ENCODE data around the gene CTNNA3. TPM values are rescaled to one million over a fixed set of nuclear protein-coding genes. Genes with fewer than 3 reads are reported as not detected.

The CTNNA3 gene
- total and polyA plus RNA-seq, 2 donors (not counting 3 experiments of a cell fraction or from before 2014, with no cell fraction given) = not detected

GRCh38 chr10:66942407-66942806, 753.6 kb downstream of the CTNNA3 start:
- BruUV-seq (replicated peaks) = no TSS peak
- TF ChIP-seq EZH2 (IDR thresholded peaks at IDR 0.05; ENCODE audit: borderline replicate concordance, low read depth, low read length, severe bottlenecking) = no peak
- TF ChIP-seq GATA2 (IDR thresholded peaks at IDR 0.05; ENCODE audit: insufficient read depth, insufficient read length, low read depth, low read length) = no peak
- no peak for TF ChIP-seq JUN (IDR thresholded peaks at IDR 0.05; ENCODE audit: borderline replicate concordance, insufficient read depth, insufficient read length, low read depth)
- TF ChIP-seq MYC (IDR thresholded peaks at IDR 0.05; ENCODE audit: low read depth, low read length) = no peak
- TF ChIP-seq POLR2AphosphoS5 (IDR thresholded peaks at IDR 0.05; ENCODE audit: insufficient read depth, low read depth, low read length) = no peak
- TF ChIP-seq FOS (IDR thresholded peaks at IDR 0.05; ENCODE audit: borderline replicate concordance, insufficient read depth, low read length) = no peak
- no peak for TF ChIP-seq POLR2A (IDR thresholded peaks at IDR 0.05; ENCODE audit: low read depth, low read length)
- no peak for TF ChIP-seq MAX (IDR thresholded peaks at IDR 0.05; ENCODE audit: insufficient read depth, insufficient read length)
- no peak for TF ChIP-seq CTCF (IDR thresholded peaks at IDR 0.05; ENCODE audit: extremely low read depth in 1 of 2, insufficient read depth in 1 of 2, low read depth in 1 of 2, low read length in 2 of 2)
- Histone ChIP-seq H3K79me2 (ENCODE audit: control insufficient read depth, insufficient read depth, low read length) (no peaks in the 10 kb centered on the region), H2AFZ (ENCODE audit: low read depth, low read length) (no peak overlapping the region), H4K20me1 (replicated peaks; ENCODE audit: control insufficient read depth, extremely low read depth, insufficient read depth, low read length) (no peaks in the 10 kb centered on the region), H3K4me2 (ENCODE audit: insufficient read depth, low read length) (no peak overlapping the region), H3K27ac (ENCODE audit: insufficient read depth, low read depth, low read length) (no peak overlapping the region), H3K4me3 (replicated peaks in 1 of 3; ENCODE audit: insufficient read depth in 1 of 3, low read depth in 1 of 3, low read length in 3 of 3) (no peak overlapping the region), H3K27me3 (ENCODE audit: control insufficient read depth in 2 of 2, insufficient read depth in 2 of 2, low read length in 2 of 2) (no peaks in the 10 kb centered on the region), H3K36me3 (ENCODE audit: control insufficient read depth in 2 of 2, extremely low read depth in 1 of 2, insufficient read depth in 2 of 2, low read length in 2 of 2) (no peaks in the 10 kb centered on the region), H3K4me1 (ENCODE audit: control insufficient read depth, extremely low read depth, insufficient read depth, low read length) (no peaks in the 10 kb centered on the region), H3K9me1 (replicated peaks; ENCODE audit: control insufficient read depth, extremely low read depth, insufficient read depth, low read length) (no peaks in the 10 kb centered on the region), H3K9ac (replicated peaks; ENCODE audit: extremely low read depth, insufficient read depth, low read length) (no peak overlapping the region), H3K9me3 (replicated peaks; ENCODE audit: control insufficient read depth, insufficient read depth, low read length) (no peaks in the 10 kb centered on the region)
- CTCF ChIA-PET = no interaction called here
- POLR2A ChIA-PET = no interaction called here
- intact Hi-C loops (cut with micrococcal nuclease) (no loop called here), dilution Hi-C loops (cut with MboI; ENCODE audit: extremely low pct_ligation_motif_present, low sequenced_read_pairs) (no loop called here)
- FAIRE-seq (no peak), DNase-seq (ENCODE audit: low read depth, low spot score) (no peak)
